Hematopoietic multipotent progenitor cell treated with erythropoietin and hydrocortisone succinate and interleukin-3 and kit ligand, for 17 days (in vitro differentiated cells): ENCODE data around the gene ZFAND2A.
A peak's percentile ranks its signal among the peaks of the same experiment; 100 is the strongest.
"Not testable (repeated sequence)": the region's sequence is repeated elsewhere in the genome, so short reads cannot be mapped to it uniquely, and the experiment has no call there.

ENCODE experiments used
- DNase-seq: peaks from one replicate; pipeline ENCODE4 v3.0.0-alpha.2; 2015; ENCODE audit warnings: low spot score

The ZFAND2A gene

GRCh38 chr7:1175597-1175966 is 15.6 kb upstream of the ZFAND2A start:
- DNase-seq: no peak

GRCh38 chr7:1174881-1175596 is 15.0 kb upstream of the ZFAND2A start:
- DNase-seq: no peak

GRCh38 chr7:1174002-1174401 is 14.0 kb upstream of the ZFAND2A start:
- no peak for DNase-seq

GRCh38 chr7:1172666-1173523 is 12.9 kb upstream of the ZFAND2A start:
- DNase-seq: no peak

GRCh38 chr7:1171516-1171915 is 11.5 kb upstream of the ZFAND2A start:
- DNase-seq: not testable (repeated sequence)

- no peak for DNase-seq
Measured at GRCh38 chr7:1170741-1171501, 10.9 kb upstream of the ZFAND2A start.

- peak; percentile 88 for DNase-seq
Measured at GRCh38 chr7:1169409-1170368, 9.7 kb upstream of the ZFAND2A start.

GRCh38 chr7:1168422-1168821 is 8.4 kb upstream of the ZFAND2A start:
- DNase-seq: no peak

- DNase-seq: no peak
Measured at GRCh38 chr7:1164436-1164835, 4.4 kb upstream of the ZFAND2A start.

- no peak for DNase-seq
Measured at GRCh38 chr7:1163121-1163520, 3.1 kb upstream of the ZFAND2A start.

GRCh38 chr7:1160670-1161021 is 650 bp upstream of the ZFAND2A start:
- DNase-seq: no peak

GRCh38 chr7:1159231-1159630 is 765 bp downstream of the ZFAND2A start:
- not testable (repeated sequence) for DNase-seq

- DNase-seq: no peak
Measured at GRCh38 chr7:1158203-1159126, 1.5 kb downstream of the ZFAND2A start.

GRCh38 chr7:1156782-1157535 is 3.0 kb downstream of the ZFAND2A start:
- no peak for DNase-seq

- not testable (repeated sequence) for DNase-seq
Measured at GRCh38 chr7:1155818-1156781, 3.9 kb downstream of the ZFAND2A start.

GRCh38 chr7:1154172-1154739 is 5.7 kb downstream of the ZFAND2A start:
- no peak for DNase-seq

- DNase-seq: no peak
Measured at GRCh38 chr7:1152492-1152891, 7.5 kb downstream of the ZFAND2A start.
